Activated naive CD4-positive, alpha-beta T cell treated with anti-CD3 and anti-CD28 coated beads, Interleukin-2, amount 50 U/mL, for 72 hours (primary cell): ENCODE data around the gene ZNF711. TPM values are rescaled to one million over a fixed set of nuclear protein-coding genes. Genes with fewer than 3 reads are reported as not detected.
A peak's percentile ranks its signal among the peaks of the same experiment; 100 is the strongest.
"Not testable (repeated sequence)": the region's sequence is repeated elsewhere in the genome, so short reads cannot be mapped to it uniquely, and the experiment has no call there.

Experiments used
- ATAC-seq, 2 donors: fragments of 150-1000 bp; cut with Tn5 transposase; 2 replicates each; pipeline ENCODE4 v1.10.0; 2021; ENCODE audit warnings: mild to moderate bottlenecking in 2 of 2, moderate library complexity in 2 of 2
- DNase-seq, 2 donors: peaks; one replicate each; pipeline ENCODE4 v3.0.0; 2021 to 2022; ENCODE audit warnings: low spot score in 2 of 2
- H3K27ac Mint-ChIP-seq, 2 donors: one replicate each; pipeline ENCODE4 v1.8.0; 2022; ENCODE audit warnings: mild to moderate bottlenecking in 2 of 2, mixed read lengths in 2 of 2
- H3K36me3 Mint-ChIP-seq, 2 donors: one replicate each; pipeline ENCODE4 v1.8.0; 2022; ENCODE audit warnings: mixed read lengths in 2 of 2
- H3K9me3 Mint-ChIP-seq, 2 donors: one replicate each; pipeline ENCODE4 v1.8.0; 2022; ENCODE audit warnings: mixed read lengths in 2 of 2
- total RNA-seq, 2 donors: library from RNA; stranded (reverse); gene quantifications; one replicate each; pipeline ENCODE4 v1.2.3, GENCODE V29; 2022

The ZNF711 gene
- total RNA-seq, result under 1 TPM; 0.14 to 0.45 TPM

- no peaks in the 10 kb centered on the region for H3K9me3 Mint-ChIP-seq
- peaks cover 5% of the 10 kb centered on the region in 2 donors for H3K36me3 Mint-ChIP-seq
- peak within 1 kb of the TSS; percentile 70 to 79 for H3K27ac Mint-ChIP-seq
- ATAC-seq, result peak; percentile 34 to 68
- DNase-seq, result peak in 1 of 2 donors; percentile 1
These were observed at the start of gene ZNF711, which contains the start of gene SATL1 for GRCh38 chrX:85243761-85244449. Gene ZNF711 (plus strand): TSS chrX:85243991. CDS start chrX:85247573, 3,582 bp downstream. Gene SATL1 (minus strand): TSS chrX:85243779. CDS start chrX:85108968, 134,811 bp downstream.

GRCh38 chrX:85196319-85196718 is 47.5 kb upstream of the ZNF711 start:
- no peaks in the 10 kb centered on the region for H3K36me3 Mint-ChIP-seq
- no peak for DNase-seq
- ATAC-seq, result no peak
- H3K27ac Mint-ChIP-seq, result no peak overlapping the region
- peaks cover 9 to 13% of the 10 kb centered on the region in 2 donors for H3K9me3 Mint-ChIP-seq

- DNase-seq (no peak), ATAC-seq (no peak)
- Mint-ChIP-seq H3K36me3 (no peaks in the 10 kb centered on the region), H3K9me3 (no peaks in the 10 kb centered on the region), H3K27ac (no peak overlapping the region)
These were observed 40.3 kb upstream of the ZNF711 start for GRCh38 chrX:85203461-85203970.

- Mint-ChIP-seq H3K36me3 (peaks cover 0 to 5% of the 10 kb centered on the region in 2 donors), H3K27ac (no peak overlapping the region), H3K9me3 (peaks cover 5 to 12% of the 10 kb centered on the region in 2 donors)
- no peak for DNase-seq
- ATAC-seq, result no peak
These were observed 29.8 kb upstream of the ZNF711 start for GRCh38 chrX:85213792-85214530.

- peaks cover 0 to 5% of the 10 kb centered on the region in 2 donors for H3K9me3 Mint-ChIP-seq
- ATAC-seq (no peak), DNase-seq (no peak)
- no peaks in the 10 kb centered on the region for H3K36me3 Mint-ChIP-seq
- H3K27ac Mint-ChIP-seq, result no peak overlapping the region
These were observed 27.8 kb upstream of the ZNF711 start for GRCh38 chrX:85215946-85216345.

- H3K27ac Mint-ChIP-seq, result peak overlapping the region in 1 of 2 donors; percentile 31
- no peaks in the 10 kb centered on the region for H3K9me3 Mint-ChIP-seq
- no peaks in the 10 kb centered on the region for H3K36me3 Mint-ChIP-seq
- DNase-seq (no peak), ATAC-seq (no peak)
These were observed 22.4 kb upstream of the ZNF711 start for GRCh38 chrX:85221361-85221760.

GRCh38 chrX:85223359-85223758 is 20.4 kb upstream of the ZNF711 start:
- H3K9me3 Mint-ChIP-seq, result no peaks in the 10 kb centered on the region
- H3K36me3 Mint-ChIP-seq, result no peaks in the 10 kb centered on the region
- no peak for DNase-seq
- no peak for ATAC-seq
- H3K27ac Mint-ChIP-seq, result no peak overlapping the region

GRCh38 chrX:85243155-85243554 is 636 bp upstream of the ZNF711 start:
- no peaks in the 10 kb centered on the region for H3K9me3 Mint-ChIP-seq
- H3K27ac Mint-ChIP-seq, result no peak overlapping the region
- ATAC-seq, result no peak
- DNase-seq, result no peak
- peaks cover 5% of the 10 kb centered on the region in 2 donors for H3K36me3 Mint-ChIP-seq

- Mint-ChIP-seq H3K27ac (peak overlapping the region; percentile 70 to 79), H3K9me3 (no peaks in the 10 kb centered on the region), H3K36me3 (peaks cover 5% of the 10 kb centered on the region in 2 donors)
- peak in 1 of 2 donors; percentile 2 for DNase-seq
- ATAC-seq, result peak; percentile 40 to 53
These were observed 840 bp downstream of the ZNF711 start for GRCh38 chrX:85244450-85245211.

- H3K27ac Mint-ChIP-seq, H3K36me3 Mint-ChIP-seq, DNase-seq, ATAC-seq, H3K9me3 Mint-ChIP-seq: not testable (repeated sequence)
These were observed 41.5 kb downstream of the ZNF711 start for GRCh38 chrX:85285286-85285685.

GRCh38 chrX:85288992-85289723 is 45.4 kb downstream of the ZNF711 start:
- no peaks in the 10 kb centered on the region for H3K36me3 Mint-ChIP-seq
- no peak for ATAC-seq
- peaks cover 4 to 11% of the 10 kb centered on the region in 2 donors for H3K9me3 Mint-ChIP-seq
- no peak for DNase-seq
- no peak overlapping the region for H3K27ac Mint-ChIP-seq

GRCh38 chrX:85303544-85303943 is 59.8 kb downstream of the ZNF711 start:
- Mint-ChIP-seq H3K9me3 (no peaks in the 10 kb centered on the region), H3K36me3 (no peaks in the 10 kb centered on the region)

GRCh38 chrX:85309717-85310116 is 65.9 kb downstream of the ZNF711 start:
- Mint-ChIP-seq H3K36me3 (no peaks in the 10 kb centered on the region), H3K27ac (no peak overlapping the region), H3K9me3 (no peaks in the 10 kb centered on the region)
- DNase-seq (no peak), ATAC-seq (no peak)

More at GRCh38 chrX:85303544-85303943, 59.8 kb downstream of the ZNF711 start:
- H3K27ac Mint-ChIP-seq, result no peak overlapping the region
- no peak for DNase-seq
- no peak for ATAC-seq

- not testable (repeated sequence) for DNase-seq, H3K27ac Mint-ChIP-seq, H3K36me3 Mint-ChIP-seq, ATAC-seq, H3K9me3 Mint-ChIP-seq
These were observed 67.6 kb downstream of the ZNF711 start for GRCh38 chrX:85311348-85311747.
